NB4 (cell line): ENCODE results near the gene GPR179.
A peak's percentile ranks its signal among the peaks of the same experiment; 100 is the strongest.

Experiments used
- DNase-seq: peaks from one replicate; pipeline ENCODE4 v3.0.0; 2010; ENCODE audit warnings: low read depth
- H3K4me3 ChIP-seq: one replicate; pipeline ENCODE4 v1.5.1; 2011; ENCODE audit warnings: mild to moderate bottlenecking, low read depth, low read length, moderate library complexity
- CTCF ChIP-seq: IDR thresholded peaks from one replicate; pipeline ENCODE4 v1.5.1; 2012; ENCODE audit warnings: low read depth, low read length
- MAX ChIP-seq: IDR thresholded peaks from 2 replicates; pipeline ENCODE4 v1.6.1; 2011; ENCODE audit warnings: low read depth, low read length
- MYC ChIP-seq: IDR thresholded peaks from 2 replicates; pipeline ENCODE4 v1.6.1; 2011; ENCODE audit warnings: low read depth, low read length
- POLR2A ChIP-seq: IDR thresholded peaks from 2 replicates; pipeline ENCODE4 v1.6.1; 2011; ENCODE audit warnings: mild to moderate bottlenecking; ENCODE audit not compliant: insufficient read length; ENCODE audit errors: extremely low read depth

The GPR179 gene

GRCh38 chr17:38326996-38327792 is 16.6 kb downstream of the GPR179 start:
- TF ChIP-seq POLR2A: no peak

GRCh38 chr17:38325221-38325851 is 18.4 kb downstream of the GPR179 start:
- no peak for DNase-seq
- H3K4me3 ChIP-seq: no peak overlapping the region
- TF ChIP-seq MAX (no peak), MYC (no peak), POLR2A (no peak), CTCF (no peak)

More at GRCh38 chr17:38326996-38327792, 16.6 kb downstream of the GPR179 start:
- DNase-seq: peak; percentile 40
- no peak overlapping the region for H3K4me3 ChIP-seq

- no peak for TF ChIP-seq CTCF
- TF ChIP-seq MAX: no peak
- TF ChIP-seq POLR2A: no peak
- no peak for TF ChIP-seq MYC
- DNase-seq: no peak
- H3K4me3 ChIP-seq: no peak overlapping the region
Measured at GRCh38 chr17:38324772-38325171, 19.0 kb downstream of the GPR179 start.

- H3K4me3 ChIP-seq: no peak overlapping the region
- no peak for TF ChIP-seq MAX
- TF ChIP-seq CTCF: no peak
- TF ChIP-seq POLR2A: no peak
- no peak for TF ChIP-seq MYC
- no peak for DNase-seq
Measured at GRCh38 chr17:38324141-38324697, 19.5 kb downstream of the GPR179 start.

GRCh38 chr17:38322897-38323296 is 20.9 kb downstream of the GPR179 start:
- H3K4me3 ChIP-seq: no peak overlapping the region
- no peak for TF ChIP-seq MAX
- no peak for TF ChIP-seq CTCF
- TF ChIP-seq MYC: no peak
- TF ChIP-seq POLR2A: no peak

GRCh38 chr17:38322156-38322779 is 21.5 kb downstream of the GPR179 start:
- H3K4me3 ChIP-seq: no peak overlapping the region
- peak; percentile 71 for DNase-seq
- TF ChIP-seq CTCF (peak; percentile 78), MYC (no peak)

More at GRCh38 chr17:38322897-38323296, 20.9 kb downstream of the GPR179 start:
- no peak for DNase-seq
